RWPE2 (cell line): ENCODE measurements around the gene OTOA.
"Not testable (repeated sequence)": the region's sequence is repeated elsewhere in the genome, so short reads cannot be mapped to it uniquely, and the experiment has no call there.

Experiments used
- ATAC-seq: fragments of 200-7000 bp; cut with Tn5 transposase; 3 replicates; pipeline ENCODE4 v1.9.1; 2021; ENCODE audit warnings: low read depth
- DNase-seq: peaks from one replicate; pipeline ENCODE4 v3.0.0-alpha.2; 2020; ENCODE audit warnings: low spot score
- H3K27ac ChIP-seq: fragments of 450-650 bp; 2 replicates; pipeline ENCODE4 v1.5.1; 2017; ENCODE audit warnings: mild to moderate bottlenecking; ENCODE audit not compliant: poor library complexity, severe bottlenecking
- H3K27me3 ChIP-seq: fragments of 250-450 bp; sonication (Bioruptor Pico); 2 replicates; pipeline ENCODE4 v1.5.1; 2021; ENCODE audit warnings: mild to moderate bottlenecking, moderate library complexity; ENCODE audit not compliant: insufficient read depth, poor library complexity, severe bottlenecking
- H3K36me3 ChIP-seq: fragments of 250-450 bp; sonication (Bioruptor Pico); 2 replicates; pipeline ENCODE4 v1.5.1; 2020; ENCODE audit warnings: low read depth, mild to moderate bottlenecking, moderate library complexity
- H3K4me1 ChIP-seq: fragments of 250-450 bp; sonication (Bioruptor Pico); 2 replicates; pipeline ENCODE4 v1.5.1; 2021; ENCODE audit warnings: mild to moderate bottlenecking, moderate library complexity; ENCODE audit not compliant: insufficient read depth, poor library complexity, severe bottlenecking
- H3K4me3 ChIP-seq: fragments of 250-450 bp; sonication (Bioruptor Pico); 2 replicates; pipeline ENCODE4 v1.5.1; 2021; ENCODE audit warnings: mild to moderate bottlenecking, moderate library complexity; ENCODE audit not compliant: severe bottlenecking
- H3K9me3 ChIP-seq: fragments of 250-450 bp; sonication (Bioruptor Pico); 2 replicates; pipeline ENCODE4 v1.5.1; 2021; ENCODE audit warnings: mild to moderate bottlenecking, moderate library complexity; ENCODE audit not compliant: severe bottlenecking
- CTCF ChIP-seq: fragments of 450-650 bp; IDR thresholded peaks from one replicate; pipeline ENCODE4 v1.5.1; 2017; ENCODE audit warnings: mild to moderate bottlenecking, moderate library complexity; ENCODE audit not compliant: poor library complexity, severe bottlenecking

OTOA gene

DNA sequence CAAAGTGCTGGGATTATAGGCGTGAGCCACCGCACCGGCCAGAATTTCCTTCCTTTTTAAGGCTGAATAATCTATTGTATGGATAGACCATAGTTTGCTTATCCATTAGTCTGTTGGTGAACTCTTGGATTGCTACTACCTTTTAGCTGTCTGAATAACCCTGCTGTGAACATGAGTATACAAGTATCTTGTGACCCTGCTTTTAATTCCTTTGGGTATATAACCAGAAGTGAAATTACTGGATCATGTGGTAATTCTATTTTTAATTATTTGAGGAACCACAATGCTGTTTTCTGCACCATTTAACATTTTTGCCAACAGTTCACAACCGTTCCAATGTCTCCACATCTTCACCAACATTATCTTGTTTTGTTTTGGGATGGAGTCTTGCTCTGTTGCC is 4.6 kb upstream of the OTOA start:
- H3K9me3 ChIP-seq: no peaks in the 10 kb centered on the region
- no peak overlapping the region for H3K27ac ChIP-seq
- ATAC-seq (no peak), DNase-seq (no peak)
- no peaks in the 10 kb centered on the region for H3K27me3 ChIP-seq
- no peaks in the 10 kb centered on the region for H3K4me1 ChIP-seq
- H3K4me3 ChIP-seq: no peak overlapping the region
- TF ChIP-seq CTCF: no peak
- peaks cover 12% of the 10 kb centered on the region for H3K36me3 ChIP-seq

DNA sequence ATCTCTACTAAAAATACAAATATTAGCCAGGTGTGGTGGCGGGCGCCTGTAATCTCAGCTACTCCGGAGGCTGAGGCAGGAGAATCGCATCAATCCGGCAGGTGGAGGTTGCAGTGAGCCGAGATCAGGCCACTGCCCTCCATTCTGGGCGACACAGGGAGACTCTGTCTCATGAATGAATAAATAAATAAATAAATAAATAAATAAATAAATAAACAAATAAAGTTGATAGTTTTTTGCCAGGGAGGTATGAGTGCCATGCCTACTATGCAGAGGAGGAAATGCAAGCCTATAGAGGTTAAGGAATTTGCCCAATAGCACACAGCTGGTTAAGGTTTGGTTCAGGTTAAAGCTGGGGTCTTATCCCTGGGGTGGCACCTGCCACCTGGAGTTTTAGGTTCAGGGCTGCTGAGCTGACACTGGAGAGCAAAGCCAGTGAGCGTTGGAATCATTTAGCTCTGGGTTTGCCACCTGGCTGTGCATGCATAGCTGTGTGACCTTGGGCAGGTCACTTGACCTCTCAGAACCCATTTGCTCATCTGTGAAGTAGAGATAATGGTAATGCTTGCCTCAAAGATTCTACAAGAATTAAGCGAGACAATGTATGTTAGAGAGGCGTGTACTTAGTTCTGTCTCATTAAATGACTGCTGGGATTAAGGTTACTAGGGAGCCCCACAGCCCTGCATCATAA is 1.2 kb downstream of the OTOA start:
- Histone ChIP-seq H3K4me1 (no peaks in the 10 kb centered on the region), H3K27me3 (no peaks in the 10 kb centered on the region), H3K27ac (no peak overlapping the region), H3K36me3 (no peaks in the 10 kb centered on the region), H3K4me3 (no peak overlapping the region), H3K9me3 (no peaks in the 10 kb centered on the region)
- DNase-seq: no peak
- ATAC-seq: no peak
- TF ChIP-seq CTCF: no peak

DNA sequence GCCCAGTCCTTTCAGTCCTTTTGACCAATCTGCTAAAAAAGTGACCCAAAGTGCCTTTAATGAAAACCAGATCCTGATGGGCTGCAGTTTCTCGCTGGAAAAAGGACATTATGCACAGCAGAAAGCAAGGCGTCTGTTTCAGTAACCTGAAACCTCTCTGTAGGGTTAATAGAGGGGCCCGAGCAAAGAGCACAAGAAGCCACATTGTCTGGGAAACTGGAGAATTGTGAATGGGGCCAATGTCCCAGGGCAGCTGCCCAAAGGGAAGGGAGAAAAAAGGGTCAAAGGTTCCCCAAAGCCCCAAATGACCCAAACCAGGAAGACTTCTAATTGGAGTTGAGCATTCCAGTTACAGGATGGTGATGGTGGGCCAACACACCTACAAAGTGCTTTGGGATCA is 3.0 kb downstream of the OTOA start:
- no peaks in the 10 kb centered on the region for H3K27me3 ChIP-seq
- TF ChIP-seq CTCF: no peak
- no peak for DNase-seq
- H3K4me1 ChIP-seq: no peaks in the 10 kb centered on the region
- H3K27ac ChIP-seq: no peak overlapping the region
- H3K36me3 ChIP-seq: no peaks in the 10 kb centered on the region
- ATAC-seq: no peak
- no peaks in the 10 kb centered on the region for H3K9me3 ChIP-seq
- no peak overlapping the region for H3K4me3 ChIP-seq

GRCh38 chr16:21667575-21667974 is 3.8 kb downstream of the OTOA start:
- Histone ChIP-seq H3K4me3 (no peak overlapping the region), H3K27ac (no peak overlapping the region), H3K4me1 (no peaks in the 10 kb centered on the region), H3K9me3 (no peaks in the 10 kb centered on the region), H3K27me3 (no peaks in the 10 kb centered on the region), H3K36me3 (no peaks in the 10 kb centered on the region)
- no peak for DNase-seq
- no peak for ATAC-seq
- TF ChIP-seq CTCF: no peak

DNA sequence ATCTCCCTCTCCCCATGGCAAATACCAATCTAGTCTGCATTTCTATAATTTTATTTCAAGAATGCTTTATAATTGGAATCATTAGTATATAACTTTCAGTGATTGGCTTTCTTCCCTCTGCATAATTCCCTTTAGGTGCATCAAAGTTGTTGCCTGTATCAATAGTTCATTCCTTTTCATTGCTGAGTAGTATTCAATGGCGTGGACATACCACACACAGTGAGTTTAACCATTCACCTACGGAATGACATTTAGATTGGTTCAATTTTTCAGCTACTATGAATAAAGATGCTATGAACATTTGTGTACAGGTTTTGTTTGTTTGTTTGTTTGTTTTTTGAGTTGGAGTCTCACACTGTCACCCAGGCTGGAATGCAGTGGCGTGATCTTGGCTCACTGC is 9.7 kb downstream of the OTOA start:
- Histone ChIP-seq H3K4me3 (no peak overlapping the region), H3K27ac (no peak overlapping the region), H3K27me3 (no peaks in the 10 kb centered on the region), H3K9me3 (no peaks in the 10 kb centered on the region), H3K4me1 (no peaks in the 10 kb centered on the region), H3K36me3 (no peaks in the 10 kb centered on the region)
- TF ChIP-seq CTCF: no peak
- no peak for DNase-seq
- ATAC-seq: no peak

GRCh38 chr16:21674456-21674855 is 10.7 kb downstream of the OTOA start:
- H3K9me3 ChIP-seq, H3K27ac ChIP-seq, H3K36me3 ChIP-seq, H3K4me3 ChIP-seq, H3K27me3 ChIP-seq, H3K4me1 ChIP-seq, ATAC-seq, DNase-seq: not testable (repeated sequence)

DNA sequence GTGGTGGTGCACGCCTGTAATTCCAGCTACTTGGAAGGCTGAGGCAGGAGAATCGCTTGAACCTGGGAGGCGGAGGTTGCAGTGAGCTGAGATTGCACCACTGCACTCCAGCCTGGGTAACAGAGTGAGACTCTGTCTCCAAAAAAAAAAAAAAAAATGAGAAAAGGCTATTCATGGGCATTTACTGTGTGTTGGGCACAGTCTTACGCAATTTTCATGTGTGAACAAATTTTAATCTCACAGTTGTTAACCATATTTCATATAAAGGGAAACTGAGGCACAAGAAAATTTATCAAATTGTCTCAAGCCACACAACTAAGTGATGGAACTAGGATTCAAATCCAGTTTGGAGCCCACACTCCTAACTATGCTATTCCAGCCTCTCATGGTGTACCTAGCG is 16.9 kb downstream of the OTOA start:
- H3K27ac ChIP-seq, H3K36me3 ChIP-seq, H3K9me3 ChIP-seq, H3K4me3 ChIP-seq, H3K4me1 ChIP-seq, ATAC-seq, DNase-seq, H3K27me3 ChIP-seq: not testable (repeated sequence)
